K562 (cell line): ENCODE data around the gene RIPK4. TPM values are rescaled to one million over a fixed set of nuclear protein-coding genes. Genes with fewer than 3 reads are reported as not detected.

Experiments used
- ARID1B ChIP-seq: fragments of 450-650 bp; IDR thresholded peaks from 2 replicates; pipeline ENCODE4 v1.6.1; 2016; ENCODE audit warnings: antibody characterized with exemption, mild to moderate bottlenecking, inconsistent platforms
- ATF1 ChIP-seq, 2 experiments: fragments of 450-650 bp in 1 of 2; IDR thresholded peaks; 2 replicates each; pipeline ENCODE4 v1.6.1; 2016; ENCODE audit warnings: missing compliant biosample characterization in 1 of 2, missing genetic modification characterization in 1 of 2
- DPF2 ChIP-seq: fragments of 450-650 bp; IDR thresholded peaks from 2 replicates; pipeline ENCODE4 v1.6.1; 2016
- EP300 ChIP-seq: IDR thresholded peaks from 2 replicates; pipeline ENCODE4 v1.6.1; 2012; ENCODE audit warnings: low read length, improper control_type of control experiment
- ESRRB ChIP-seq: fragments of 250-450 bp; sonication (Bioruptor Pico); IDR thresholded peaks from 2 replicates; pipeline ENCODE4 v1.5.0; 2020; ENCODE audit warnings: mild to moderate bottlenecking, moderate library complexity, borderline replicate concordance
- HEY1 ChIP-seq: fragments of 250-450 bp; sonication (Bioruptor Pico); IDR thresholded peaks from 2 replicates; pipeline ENCODE4 v1.5.0; 2020; ENCODE audit warnings: mild to moderate bottlenecking, moderate library complexity, borderline replicate concordance
- KLF1 ChIP-seq: fragments of 450-650 bp; IDR thresholded peaks from 2 replicates; pipeline ENCODE4 v1.6.1; 2016; ENCODE audit warnings: missing genetic modification characterization, missing compliant biosample characterization
- NFATC3 ChIP-seq: fragments of 450-650 bp; IDR thresholded peaks from 2 replicates; pipeline ENCODE4 v1.6.1; 2017; ENCODE audit warnings: mild to moderate bottlenecking
- OTX1 ChIP-seq: fragments of 450-650 bp; formaldehyde crosslinking; IDR thresholded peaks from 2 replicates; pipeline ENCODE4 v1.4.0; 2022; ENCODE audit warnings: mild to moderate bottlenecking
- PHF8 ChIP-seq: fragments of 200-600 bp; sonication (generic); IDR thresholded peaks from 2 replicates; pipeline ENCODE4 v1.6.1; 2012; ENCODE audit warnings: mixed run types, mild to moderate bottlenecking, inconsistent platforms, low read length, moderate library complexity, borderline replicate concordance
- TAL1 ChIP-seq: fragments of 450-650 bp; IDR thresholded peaks from 2 replicates; pipeline ENCODE4 v1.6.1; 2016; ENCODE audit warnings: mild to moderate bottlenecking
- ZBTB1 ChIP-seq: sonication (generic); formaldehyde crosslinking; IDR thresholded peaks from 2 replicates; pipeline ENCODE4 v1.8.1; 2023; ENCODE audit warnings: missing genetic modification reagents, low read depth, mild to moderate bottlenecking, borderline replicate concordance
- ZNF695 ChIP-seq: fragments of 450-650 bp; formaldehyde crosslinking; IDR thresholded peaks from 2 replicates; pipeline ENCODE4 v1.4.0; 2020; ENCODE audit warnings: mild to moderate bottlenecking, moderate library complexity
- polyA plus RNA-seq, 8 experiments: library from polyadenylated mRNA; depleted of rRNA in 4 of 8; stranded (reverse) in 5 of 8; unstranded in 3 of 8; fragments of >200 nt; fragmentation: Nextera tagmentation in 2 of 8; fragmentation: Illumina TruSeq in 1 of 8; extraction: Ambion mirVana in 2 of 8; extraction: Trizol in 1 of 8; gene quantifications; 2 replicates each; pipeline versions ENCODE4 v1.2.1 to v1.2.3, GENCODE V29; 2011 to 2014; ENCODE audit warnings: inconsistent platforms in 1 of 8, missing spikeins in 1 of 8
- total RNA-seq, 7 experiments: library from RNA; depleted of rRNA in 6 of 7; stranded (reverse); fragments of >200 nt in 6 of 7; fragmentation: Illumina TruSeq in 2 of 7; extraction: Trizol in 2 of 7; gene quantifications; 2 replicates each; pipeline versions ENCODE4 v1.2.1 to v1.2.3, GENCODE V29; 2011 to 2021; ENCODE audit warnings: low replicate concordance in 1 of 7
- TF ChIP-seq, protein P1 (sequence below): fragments of 150-350 bp; conservative IDR thresholded peaks from 2 replicates; pipeline ENCODE4 v1.6.1; 2014; ENCODE audit warnings: low read length
- TF ChIP-seq, protein P2 (sequence below), 2 experiments: fragments of 450-650 bp; IDR thresholded peaks; 2 replicates each; pipeline ENCODE4 v1.6.1; 2016; ENCODE audit warnings: mild to moderate bottlenecking in 2 of 2, borderline replicate concordance in 1 of 2, low read depth in 1 of 2, moderate library complexity in 1 of 2
- TF ChIP-seq, protein P3 (sequence below): sonication (generic); formaldehyde crosslinking; IDR thresholded peaks from 2 replicates; pipeline ENCODE4 v1.8.1; 2022; ENCODE audit warnings: missing genetic modification reagents
- TF ChIP-seq, protein P4 (sequence below): fragments of 450-650 bp; formaldehyde crosslinking; IDR thresholded peaks from 2 replicates; pipeline ENCODE4 v1.4.0; 2022; ENCODE audit warnings: mild to moderate bottlenecking, moderate library complexity

RIPK4 gene
- total and polyA plus RNA-seq, 9 of the 15 experiments (the other 6 are each of a cell fraction or from before 2014, with no cell fraction given) = not detected

DNA sequence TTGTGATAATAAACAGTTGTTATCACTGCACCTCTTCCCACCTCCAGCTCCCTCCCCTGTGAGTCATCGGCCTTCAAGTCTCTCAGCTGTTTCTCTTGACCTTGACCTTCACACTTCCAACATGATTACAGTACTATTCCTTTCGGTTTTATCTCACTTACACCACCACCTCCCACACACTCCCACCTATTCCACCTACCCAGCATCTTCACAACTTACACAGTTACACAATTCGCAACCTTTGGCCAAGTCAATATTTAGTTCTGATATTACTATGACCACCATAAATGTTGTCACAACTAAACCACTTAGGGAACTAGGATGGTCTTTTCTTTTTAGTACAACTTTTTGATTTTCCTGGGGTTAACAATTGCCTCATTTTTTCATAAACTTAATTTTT is 60.2 kb downstream of the RIPK4 start (continued):
- TF ChIP-seq, protein P1, sequence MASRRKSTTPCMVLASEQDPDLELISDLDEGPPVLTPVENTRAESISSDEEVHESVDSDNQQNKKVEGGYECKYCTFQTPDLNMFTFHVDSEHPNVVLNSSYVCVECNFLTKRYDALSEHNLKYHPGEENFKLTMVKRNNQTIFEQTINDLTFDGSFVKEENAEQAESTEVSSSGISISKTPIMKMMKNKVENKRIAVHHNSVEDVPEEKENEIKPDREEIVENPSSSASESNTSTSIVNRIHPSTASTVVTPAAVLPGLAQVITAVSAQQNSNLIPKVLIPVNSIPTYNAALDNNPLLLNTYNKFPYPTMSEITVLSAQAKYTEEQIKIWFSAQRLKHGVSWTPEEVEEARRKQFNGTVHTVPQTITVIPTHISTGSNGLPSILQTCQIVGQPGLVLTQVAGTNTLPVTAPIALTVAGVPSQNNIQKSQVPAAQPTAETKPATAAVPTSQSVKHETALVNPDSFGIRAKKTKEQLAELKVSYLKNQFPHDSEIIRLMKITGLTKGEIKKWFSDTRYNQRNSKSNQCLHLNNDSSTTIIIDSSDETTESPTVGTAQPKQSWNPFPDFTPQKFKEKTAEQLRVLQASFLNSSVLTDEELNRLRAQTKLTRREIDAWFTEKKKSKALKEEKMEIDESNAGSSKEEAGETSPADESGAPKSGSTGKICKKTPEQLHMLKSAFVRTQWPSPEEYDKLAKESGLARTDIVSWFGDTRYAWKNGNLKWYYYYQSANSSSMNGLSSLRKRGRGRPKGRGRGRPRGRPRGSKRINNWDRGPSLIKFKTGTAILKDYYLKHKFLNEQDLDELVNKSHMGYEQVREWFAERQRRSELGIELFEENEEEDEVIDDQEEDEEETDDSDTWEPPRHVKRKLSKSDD = no peak
- TF ChIP-seq EP300 (no peak), PHF8 (no peak), ARID1B (peak; percentile 77), ZBTB1 (CRISPR knock-in tag) (no peak), TAL1 (no peak; the same call in 1 of the 2 replicates), ESRRB (no peak), DPF2 (peak; percentile 67), OTX1 (CRISPR knock-in tag) (no peak), NFATC3 (no peak), ATF1 (CRISPR knock-in tag; IDR thresholded peaks at IDR 0.05) (no peak), ATF1 (tag; IDR thresholded peaks at IDR 0.05) (no peak), ZNF695 (CRISPR knock-in tag) (no peak), KLF1 (no peak), HEY1 (CRISPR knock-in tag) (no peak)
- TF ChIP-seq, protein P2, sequence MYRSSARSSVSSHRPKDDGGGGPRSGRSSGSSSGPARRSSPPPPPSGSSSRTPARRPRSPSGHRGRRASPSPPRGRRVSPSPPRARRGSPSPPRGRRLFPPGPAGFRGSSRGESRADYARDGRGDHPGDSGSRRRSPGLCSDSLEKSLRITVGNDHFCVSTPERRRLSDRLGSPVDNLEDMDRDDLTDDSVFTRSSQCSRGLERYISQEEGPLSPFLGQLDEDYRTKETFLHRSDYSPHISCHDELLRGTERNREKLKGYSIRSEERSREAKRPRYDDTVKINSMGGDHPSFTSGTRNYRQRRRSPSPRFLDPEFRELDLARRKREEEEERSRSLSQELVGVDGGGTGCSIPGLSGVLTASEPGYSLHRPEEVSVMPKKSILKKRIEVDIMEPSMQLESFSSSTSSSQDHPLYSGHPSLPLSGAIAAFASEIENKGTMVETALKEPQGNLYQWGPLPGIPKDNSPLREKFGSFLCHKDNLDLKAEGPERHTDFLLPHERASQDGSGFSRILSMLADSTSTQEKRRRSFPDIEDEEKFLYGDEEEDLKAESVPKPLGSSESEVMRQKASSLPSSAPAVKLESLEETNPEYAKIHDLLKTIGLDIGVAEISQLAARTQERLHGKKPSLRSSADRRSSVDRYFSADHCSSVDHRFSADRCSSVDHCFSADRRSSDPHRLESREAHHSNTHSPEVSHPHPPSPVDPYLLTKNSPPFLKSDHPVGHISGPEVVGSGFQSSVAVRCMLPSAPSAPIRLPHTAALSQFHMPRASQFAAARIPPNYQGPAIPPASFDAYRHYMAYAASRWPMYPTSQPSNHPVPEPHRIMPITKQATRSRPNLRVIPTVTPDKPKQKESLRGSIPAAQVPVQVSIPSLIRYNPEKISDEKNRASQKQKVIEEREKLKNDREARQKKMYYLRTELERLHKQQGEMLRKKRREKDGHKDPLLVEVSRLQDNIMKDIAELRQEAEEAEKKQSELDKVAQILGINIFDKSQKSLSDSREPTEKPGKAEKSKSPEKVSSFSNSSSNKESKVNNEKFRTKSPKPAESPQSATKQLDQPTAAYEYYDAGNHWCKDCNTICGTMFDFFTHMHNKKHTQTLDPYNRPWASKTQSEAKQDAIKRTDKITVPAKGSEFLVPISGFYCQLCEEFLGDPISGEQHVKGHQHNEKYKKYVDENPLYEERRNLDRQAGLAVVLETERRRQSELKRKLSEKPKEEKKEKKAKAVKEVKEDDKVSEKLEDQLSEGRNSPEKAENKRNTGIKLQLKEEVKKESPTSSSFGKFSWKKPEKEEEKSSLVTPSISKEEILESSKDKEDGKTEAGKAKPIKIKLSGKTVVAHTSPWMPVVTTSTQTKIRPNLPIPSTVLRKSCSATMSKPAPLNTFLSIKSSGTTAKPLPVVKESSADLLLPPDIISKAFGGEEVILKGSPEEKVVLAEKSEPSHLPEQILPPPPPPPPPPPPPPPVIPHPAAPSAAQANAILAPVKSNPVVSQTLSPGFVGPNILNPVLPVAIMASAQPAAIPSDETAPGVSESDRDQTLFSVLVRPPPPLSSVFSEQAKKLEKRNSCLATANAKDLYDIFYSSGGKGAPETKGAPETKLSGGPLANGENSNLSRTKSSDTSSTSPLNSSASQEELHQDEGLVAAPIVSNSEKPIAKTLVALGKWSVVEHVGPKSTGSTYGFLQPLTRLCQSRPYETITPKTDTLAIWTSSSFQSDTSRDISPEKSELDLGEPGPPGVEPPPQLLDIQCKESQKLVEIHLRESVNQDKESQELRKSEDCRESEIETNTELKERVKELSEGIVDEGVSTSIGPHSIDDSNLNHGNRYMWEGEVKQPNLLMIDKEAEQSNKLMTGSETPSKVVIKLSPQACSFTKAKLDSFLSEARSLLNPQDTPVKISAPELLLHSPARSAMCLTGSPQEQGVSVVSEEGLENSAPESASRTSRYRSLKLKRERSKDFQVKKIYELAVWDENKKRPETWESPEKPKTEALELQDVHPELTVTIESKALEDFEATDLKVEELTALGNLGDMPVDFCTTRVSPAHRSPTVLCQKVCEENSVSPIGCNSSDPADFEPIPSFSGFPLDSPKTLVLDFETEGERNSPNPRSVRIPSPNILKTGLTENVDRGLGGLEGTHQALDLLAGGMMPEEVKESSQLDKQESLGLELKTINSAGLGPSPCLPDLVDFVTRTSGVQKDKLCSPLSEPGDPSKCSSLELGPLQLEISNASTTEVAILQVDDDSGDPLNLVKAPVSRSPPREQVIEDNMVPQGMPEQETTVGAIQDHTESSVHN (IDR thresholded peaks at IDR 0.05; ENCODE audit: borderline replicate concordance in 1 of 2, low read depth in 1 of 2) = peak in 1 of 2 experiments; percentile 85; a peak in 2 of 4 replicates
- TF ChIP-seq, protein P3, sequence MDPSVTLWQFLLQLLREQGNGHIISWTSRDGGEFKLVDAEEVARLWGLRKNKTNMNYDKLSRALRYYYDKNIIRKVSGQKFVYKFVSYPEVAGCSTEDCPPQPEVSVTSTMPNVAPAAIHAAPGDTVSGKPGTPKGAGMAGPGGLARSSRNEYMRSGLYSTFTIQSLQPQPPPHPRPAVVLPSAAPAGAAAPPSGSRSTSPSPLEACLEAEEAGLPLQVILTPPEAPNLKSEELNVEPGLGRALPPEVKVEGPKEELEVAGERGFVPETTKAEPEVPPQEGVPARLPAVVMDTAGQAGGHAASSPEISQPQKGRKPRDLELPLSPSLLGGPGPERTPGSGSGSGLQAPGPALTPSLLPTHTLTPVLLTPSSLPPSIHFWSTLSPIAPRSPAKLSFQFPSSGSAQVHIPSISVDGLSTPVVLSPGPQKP (CRISPR knock-in tag) = no peak
- TF ChIP-seq, protein P4, sequence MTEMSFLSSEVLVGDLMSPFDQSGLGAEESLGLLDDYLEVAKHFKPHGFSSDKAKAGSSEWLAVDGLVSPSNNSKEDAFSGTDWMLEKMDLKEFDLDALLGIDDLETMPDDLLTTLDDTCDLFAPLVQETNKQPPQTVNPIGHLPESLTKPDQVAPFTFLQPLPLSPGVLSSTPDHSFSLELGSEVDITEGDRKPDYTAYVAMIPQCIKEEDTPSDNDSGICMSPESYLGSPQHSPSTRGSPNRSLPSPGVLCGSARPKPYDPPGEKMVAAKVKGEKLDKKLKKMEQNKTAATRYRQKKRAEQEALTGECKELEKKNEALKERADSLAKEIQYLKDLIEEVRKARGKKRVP (CRISPR knock-in tag) = no peak
